Caki2 (cell line): Measurements from ENCODE around the gene CDS1. TPM values are rescaled to one million over a fixed set of nuclear protein-coding genes. Genes with fewer than 3 reads are reported as not detected.
A peak's percentile ranks its signal among the peaks of the same experiment; 100 is the strongest.
"Not testable (repeated sequence)": the region's sequence is repeated elsewhere in the genome, so short reads cannot be mapped to it uniquely, and the experiment has no call there.

Experiments used
- DNase-seq: peaks from one replicate; pipeline ENCODE4 v3.0.0-alpha.2; 2015; ENCODE audit warnings: low read depth
- in situ Hi-C: cut with HindIII; loops from 2 replicates; pipeline ENCODE4 v1.10.0; 2016; ENCODE audit warnings: low sequenced_read_pairs, low pct_unique_long_range_greater_than_20kb, mixed read lengths
- total RNA-seq: library from RNA; depleted of rRNA; stranded (reverse); fragments of >200 nt; shearing (Covaris generic); gene quantifications from 2 replicates; pipeline ENCODE4 v1.2.3, GENCODE V29; 2014; ENCODE audit warnings: low replicate concordance; rRNA removed

CDS1 gene
- 13.0 and 13.3 TPM in 2 replicates for total RNA-seq

DNA sequence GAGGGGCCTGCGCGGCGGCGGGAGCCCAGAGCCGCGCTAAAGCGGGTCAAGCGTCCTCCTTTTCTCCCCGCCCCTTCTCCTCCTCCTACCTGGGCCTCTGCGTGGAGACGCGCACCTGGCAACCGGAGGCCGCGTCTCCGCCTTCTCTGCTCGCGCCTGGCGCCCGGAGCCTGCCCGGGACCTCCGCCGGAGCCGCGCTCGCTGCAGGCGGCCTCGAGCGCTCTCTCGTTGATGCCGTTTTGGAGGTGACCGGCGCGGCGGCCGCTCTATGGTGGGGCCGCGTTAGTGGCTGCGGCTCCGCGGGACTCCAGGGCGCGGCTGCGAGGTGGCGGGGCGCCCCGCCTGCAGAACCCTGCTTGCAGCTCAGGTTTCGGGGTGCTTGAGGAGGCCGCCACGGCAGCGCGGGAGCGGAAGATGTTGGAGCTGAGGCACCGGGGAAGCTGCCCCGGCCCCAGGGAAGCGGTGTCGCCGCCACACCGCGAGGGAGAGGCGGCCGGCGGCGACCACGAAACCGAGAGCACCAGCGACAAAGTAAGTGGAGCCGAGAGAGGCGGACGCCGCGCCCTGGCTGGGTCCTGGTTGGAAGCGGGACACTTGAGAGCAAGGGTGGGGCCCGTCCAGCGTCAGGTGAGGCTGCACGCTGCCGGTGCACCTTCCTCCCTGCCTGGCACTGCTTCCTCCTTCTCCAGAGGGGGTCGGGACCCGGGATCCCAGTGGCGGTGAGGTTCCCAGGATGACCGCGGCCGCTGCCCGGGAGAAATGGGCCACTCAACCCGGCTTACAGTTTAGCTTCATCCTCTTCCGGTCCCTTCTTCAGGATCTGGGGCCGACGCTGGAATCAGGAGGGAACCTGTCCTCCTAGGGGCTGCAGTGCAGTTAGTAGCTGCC lies at the start of gene CDS1:
Gene CDS1 (plus strand): TSS at position 140 of the 888 bp plus-strand sequence. CDS start 275 bp downstream, at position 415.
- peak; percentile 54 for DNase-seq
- in situ Hi-C loops, result no loop called here

- in situ Hi-C loops, result no loop called here
- no peak for DNase-seq
Measured at GRCh38 chr4:84535901-84536300, 47.0 kb upstream of the CDS1 start.

DNA sequence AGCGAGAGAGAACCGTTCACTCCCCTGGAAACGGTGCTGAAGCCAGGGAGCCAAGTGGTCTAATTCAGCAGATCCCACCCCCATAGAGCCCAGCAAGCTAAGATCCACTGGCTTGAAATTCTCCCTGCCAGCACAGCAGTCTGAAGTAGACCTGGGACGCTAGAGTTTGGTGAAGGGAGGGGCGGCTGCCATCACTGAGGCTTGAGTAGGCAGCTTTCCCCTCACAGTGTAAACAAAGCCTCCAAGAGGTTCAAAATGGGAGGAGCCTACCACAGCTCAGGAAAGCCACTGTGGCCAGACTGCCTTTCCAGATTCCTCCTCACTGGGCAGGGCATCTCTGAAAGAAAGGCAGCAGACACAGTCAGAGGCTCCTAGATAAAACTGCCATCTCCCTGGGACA lies 37.8 kb upstream of the CDS1 start:
- DNase-seq, result no peak
- in situ Hi-C loops, result no loop called here

- in situ Hi-C loops, result no loop called here
- no peak for DNase-seq
Measured at GRCh38 chr4:84547211-84547610, 35.7 kb upstream of the CDS1 start.

DNA sequence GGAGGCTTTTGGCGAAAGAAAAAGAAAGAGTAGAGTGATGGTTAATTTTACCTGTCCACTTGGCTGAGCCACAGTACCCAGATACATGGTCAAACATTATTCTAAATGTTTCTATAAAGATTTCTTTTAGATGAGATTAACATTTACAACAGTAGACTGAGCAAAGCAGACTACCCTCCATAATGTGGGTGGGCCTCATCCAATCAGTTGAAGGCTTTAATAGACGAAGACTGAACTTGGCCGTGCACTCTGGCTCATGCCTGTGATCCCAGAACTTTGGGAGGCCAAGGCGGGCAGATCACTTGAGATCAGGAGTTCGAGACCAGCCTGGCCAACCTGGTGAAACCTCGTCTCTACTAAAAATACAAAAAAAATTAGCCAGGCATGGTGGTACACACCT lies 33.7 kb upstream of the CDS1 start:
- in situ Hi-C loops, DNase-seq: not testable (repeated sequence)

DNA sequence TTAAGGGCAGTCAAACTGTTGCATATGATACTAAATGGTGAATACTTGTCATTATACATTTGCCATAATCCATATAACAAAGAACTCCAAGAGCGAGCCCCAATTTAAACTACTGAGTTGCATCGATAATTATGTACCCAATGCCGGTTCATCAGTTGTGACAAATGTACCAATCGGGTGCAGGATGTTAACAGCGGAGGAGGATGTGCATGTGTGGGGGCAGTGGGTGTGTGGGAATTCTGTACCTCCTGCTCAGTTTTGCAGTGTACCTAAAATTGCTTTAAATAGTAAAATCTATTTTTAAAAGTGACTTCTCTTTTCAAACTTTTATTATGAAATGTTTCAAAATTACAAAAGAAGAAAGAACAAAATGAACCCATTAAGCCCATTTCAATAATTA lies 20.8 kb upstream of the CDS1 start:
- in situ Hi-C loops, result no loop called here
- no peak for DNase-seq

DNA sequence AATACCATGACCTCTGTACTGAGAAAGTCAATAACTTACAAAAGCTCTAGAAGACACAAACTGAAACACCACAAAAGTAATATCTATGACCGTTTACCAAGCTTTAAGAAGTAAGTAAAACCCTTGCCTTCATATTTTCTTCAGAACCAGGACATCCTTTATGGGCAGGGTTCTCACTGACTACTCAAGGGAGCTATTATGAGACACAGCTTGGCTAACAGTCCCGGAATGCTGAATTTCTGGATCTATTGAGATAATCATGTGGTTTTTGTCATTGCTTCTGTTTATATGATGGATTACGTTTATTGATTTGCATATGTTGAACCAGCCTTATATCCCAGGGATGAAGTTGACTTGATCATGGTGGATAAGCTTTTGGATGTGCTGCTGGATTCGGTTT lies 19.9 kb upstream of the CDS1 start:
- in situ Hi-C loops, result no loop called here
- no peak for DNase-seq

DNA sequence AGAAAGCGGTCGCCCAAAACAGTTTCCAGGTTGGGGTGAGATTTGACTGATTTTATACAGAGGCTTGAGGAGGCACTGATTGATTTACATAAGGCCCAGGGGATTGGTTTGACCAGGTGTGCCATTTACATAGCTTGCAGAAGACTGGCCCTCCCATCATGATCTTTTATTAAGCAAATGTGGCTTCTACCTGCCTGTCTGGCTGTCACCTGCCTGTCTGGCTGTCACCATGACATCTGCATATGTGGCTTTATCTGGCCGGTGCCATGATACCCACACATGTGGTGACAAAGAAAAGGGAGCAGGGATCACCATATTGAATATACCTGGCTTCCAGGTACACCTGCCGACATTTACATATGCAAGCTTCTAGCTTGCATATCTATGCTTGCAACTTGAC lies 17.0 kb upstream of the CDS1 start:
- DNase-seq, result no peak
- in situ Hi-C loops, result no loop called here

DNA sequence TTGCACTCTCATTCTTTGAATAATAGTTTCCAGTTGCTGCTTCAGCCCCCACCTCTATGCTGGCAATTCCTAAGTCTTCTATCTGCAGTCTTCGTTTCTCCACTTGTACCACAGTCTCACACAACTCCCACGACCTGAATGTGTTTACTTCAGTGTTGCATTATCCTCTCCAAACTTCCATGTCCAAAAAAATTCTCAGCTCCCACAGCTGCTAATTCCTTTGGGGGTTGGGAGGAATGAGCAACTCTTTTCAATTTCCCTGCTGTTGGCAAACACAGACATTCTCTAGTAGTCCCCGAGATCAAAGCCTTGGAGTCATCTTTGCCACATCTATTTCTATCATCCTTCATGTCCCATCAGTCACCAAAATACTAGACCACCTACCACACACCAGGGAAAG lies 14.4 kb upstream of the CDS1 start:
- DNase-seq, result no peak
- in situ Hi-C loops, result no loop called here

GRCh38 chr4:84569009-84569408 lies 13.9 kb upstream of the CDS1 start:
- no peak for DNase-seq
- in situ Hi-C loops, result no loop called here

DNA sequence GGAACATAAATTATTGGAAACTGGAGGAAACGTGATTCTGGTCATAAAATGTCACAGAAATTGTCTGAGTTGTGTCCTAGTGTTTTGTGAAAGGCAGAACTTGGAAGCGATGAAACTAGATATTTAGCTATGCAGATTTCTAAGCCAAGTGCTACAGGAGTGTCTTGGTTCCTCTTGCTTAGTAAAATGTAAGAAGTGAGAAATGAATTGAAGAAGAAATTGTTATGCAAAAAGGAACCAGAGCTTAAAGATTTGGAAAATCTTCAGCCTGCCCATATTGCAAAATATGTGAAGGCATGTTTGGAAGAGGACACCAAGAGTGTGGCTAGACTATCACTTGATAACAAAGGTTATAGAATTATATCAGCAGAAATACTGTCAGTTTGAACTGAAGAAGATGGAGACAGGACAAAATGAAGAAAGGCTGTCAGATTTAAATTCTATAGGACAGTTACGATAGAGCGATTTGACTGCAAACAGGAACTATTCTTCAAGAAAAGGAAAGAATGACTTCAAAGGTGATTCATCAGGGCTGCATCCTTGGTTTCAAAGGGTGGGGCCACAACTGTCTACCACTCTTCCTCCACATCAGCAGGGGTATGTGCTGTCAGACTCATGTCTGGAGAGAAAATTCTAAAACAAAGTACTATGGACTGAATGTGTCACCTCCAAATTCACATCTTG lies 9.4 kb upstream of the CDS1 start:
- in situ Hi-C loops, result no loop called here
- peak; percentile 50 for DNase-seq

DNA sequence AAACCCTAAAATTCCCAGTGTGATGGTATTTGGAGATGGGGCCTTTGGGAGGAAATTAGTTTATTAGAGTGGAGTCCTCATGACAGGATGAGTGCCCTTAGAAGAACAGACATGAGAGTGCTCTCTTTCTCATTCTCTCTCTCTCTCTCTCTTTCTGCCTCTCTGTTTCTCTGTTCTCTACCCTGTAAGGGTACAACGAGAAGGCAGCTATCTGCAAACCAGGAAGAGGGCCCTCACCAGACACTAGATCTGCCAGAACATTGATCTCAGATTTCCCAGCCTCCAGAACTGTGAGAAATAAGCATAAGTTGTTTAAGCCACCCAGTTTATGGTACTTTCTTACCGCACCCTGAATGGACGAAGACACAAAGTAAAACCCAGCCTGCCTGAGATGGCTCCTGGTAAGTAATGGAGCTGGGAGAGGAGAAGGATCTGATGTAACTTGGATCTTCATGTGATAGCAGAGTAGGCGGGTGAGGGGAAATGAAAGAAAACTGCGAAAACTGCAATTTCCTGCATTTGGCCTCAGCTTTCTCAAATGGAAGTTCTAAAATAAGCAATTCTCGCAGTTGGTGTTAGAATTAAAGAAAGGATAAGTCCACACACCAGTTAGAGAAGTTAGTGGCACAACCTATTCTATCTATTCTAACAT lies 8.7 kb upstream of the CDS1 start:
- DNase-seq, result no peak
- in situ Hi-C loops, result no loop called here

DNA sequence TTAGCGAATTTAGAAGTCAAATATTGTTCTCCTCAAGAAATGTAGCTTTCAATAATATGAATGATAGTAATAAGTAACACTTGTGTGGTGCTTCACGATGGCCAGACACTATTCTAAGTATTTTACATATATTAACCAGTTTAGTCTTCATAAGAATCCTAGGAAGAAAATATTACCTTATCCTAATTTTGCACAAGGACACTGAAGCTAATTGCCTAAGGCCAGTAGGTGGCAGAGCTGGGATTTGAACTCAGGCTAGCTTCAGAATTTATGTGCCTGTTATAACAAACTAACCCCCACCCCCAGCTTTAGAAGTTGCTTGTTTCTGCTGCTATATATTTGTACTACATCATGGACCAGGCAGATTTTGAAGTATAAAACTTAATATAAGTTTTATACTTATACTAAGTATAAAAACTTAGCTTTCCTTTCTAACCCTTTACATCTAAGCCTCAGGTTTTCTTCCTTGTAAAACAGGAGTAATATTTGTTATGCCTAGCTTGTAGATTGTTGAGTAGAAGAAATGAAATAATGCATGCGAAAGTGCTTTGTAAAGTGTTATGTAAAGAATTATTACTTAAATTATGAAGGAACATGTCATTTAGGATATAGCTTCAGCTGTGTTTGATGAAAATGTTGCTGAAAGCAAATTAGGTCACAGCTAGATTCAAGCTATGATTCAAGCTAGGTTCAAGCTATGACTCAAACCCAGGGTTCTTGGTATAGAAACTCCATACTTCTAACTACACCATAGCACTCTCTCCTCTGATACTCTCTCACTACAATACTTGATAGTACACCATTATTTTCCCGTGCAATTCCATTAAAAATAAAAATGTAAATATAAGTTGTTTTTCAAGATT lies 4.2 kb upstream of the CDS1 start:
- in situ Hi-C loops, result no loop called here
- DNase-seq, result peak; percentile 48

- peak; percentile 82 for DNase-seq
- in situ Hi-C loops, result no loop called here
Measured at GRCh38 chr4:84579403-84579776, 3.5 kb upstream of the CDS1 start.

GRCh38 chr4:84582302-84582987 lies 482 bp upstream of the CDS1 start:
- peak; percentile 93 for DNase-seq
- in situ Hi-C loops, result no loop called here

GRCh38 chr4:84583876-84584380 lies 1.0 kb downstream of the CDS1 start:
- DNase-seq, result peak; percentile 47
- in situ Hi-C loops, result no loop called here

DNA sequence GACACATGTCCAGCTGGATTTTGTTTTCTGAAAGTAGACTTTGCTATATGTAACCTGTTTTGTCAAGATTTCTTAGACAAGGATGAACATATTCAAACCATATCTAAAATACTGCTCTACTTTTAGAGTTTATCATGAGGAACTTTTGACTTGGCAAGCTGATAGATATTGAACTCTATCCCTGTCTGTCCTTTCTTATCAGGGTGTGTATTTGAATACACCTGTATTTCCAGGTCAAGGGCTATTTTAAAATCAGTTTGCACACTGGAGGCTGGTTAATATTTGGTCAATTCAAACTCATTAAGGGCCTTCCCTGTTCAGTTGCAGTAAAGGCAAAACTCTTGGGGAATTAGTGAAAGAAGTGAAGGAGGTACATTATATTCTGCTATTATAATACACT lies 2.3 kb downstream of the CDS1 start:
- in situ Hi-C loops, result no loop called here

GRCh38 chr4:84594724-84595123 lies 11.8 kb downstream of the CDS1 start:
- in situ Hi-C loops, result no loop called here
- no peak for DNase-seq

More for the DNA sequence above, 2.3 kb downstream of the CDS1 start:
- no peak for DNase-seq
